ENCODE data around the gene TRAF3.

TRAF3 gene

DNA sequence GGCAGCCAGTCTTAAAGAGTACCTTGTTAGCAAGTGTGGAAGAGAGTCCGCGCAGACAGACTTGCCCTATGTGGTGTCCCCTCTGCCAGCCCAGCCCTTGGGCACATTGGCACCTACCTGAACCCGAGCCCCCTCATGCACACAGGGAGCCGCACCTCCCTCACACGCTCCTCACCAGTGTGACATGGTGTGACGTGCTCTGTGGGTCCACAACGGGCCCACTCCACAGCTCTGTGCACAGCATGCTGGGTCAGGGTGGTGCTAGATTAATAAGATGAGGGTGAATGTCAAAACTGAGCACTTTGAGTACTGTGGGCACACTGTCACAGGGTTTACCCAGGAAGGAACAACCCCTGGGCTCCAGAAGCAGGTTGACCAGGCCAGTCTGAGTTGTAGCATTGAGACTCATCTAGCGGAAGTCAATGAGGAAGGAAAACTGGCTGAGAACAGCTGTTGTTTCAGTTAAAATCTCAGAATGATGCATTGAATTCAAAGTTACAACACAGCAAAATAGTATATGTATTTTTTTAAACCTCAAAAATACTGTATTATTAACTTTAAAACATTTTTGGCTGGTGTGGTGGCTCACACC is 91.8 kb downstream of the TRAF3 start:
- TF ChIP-seq, protein P1, sequence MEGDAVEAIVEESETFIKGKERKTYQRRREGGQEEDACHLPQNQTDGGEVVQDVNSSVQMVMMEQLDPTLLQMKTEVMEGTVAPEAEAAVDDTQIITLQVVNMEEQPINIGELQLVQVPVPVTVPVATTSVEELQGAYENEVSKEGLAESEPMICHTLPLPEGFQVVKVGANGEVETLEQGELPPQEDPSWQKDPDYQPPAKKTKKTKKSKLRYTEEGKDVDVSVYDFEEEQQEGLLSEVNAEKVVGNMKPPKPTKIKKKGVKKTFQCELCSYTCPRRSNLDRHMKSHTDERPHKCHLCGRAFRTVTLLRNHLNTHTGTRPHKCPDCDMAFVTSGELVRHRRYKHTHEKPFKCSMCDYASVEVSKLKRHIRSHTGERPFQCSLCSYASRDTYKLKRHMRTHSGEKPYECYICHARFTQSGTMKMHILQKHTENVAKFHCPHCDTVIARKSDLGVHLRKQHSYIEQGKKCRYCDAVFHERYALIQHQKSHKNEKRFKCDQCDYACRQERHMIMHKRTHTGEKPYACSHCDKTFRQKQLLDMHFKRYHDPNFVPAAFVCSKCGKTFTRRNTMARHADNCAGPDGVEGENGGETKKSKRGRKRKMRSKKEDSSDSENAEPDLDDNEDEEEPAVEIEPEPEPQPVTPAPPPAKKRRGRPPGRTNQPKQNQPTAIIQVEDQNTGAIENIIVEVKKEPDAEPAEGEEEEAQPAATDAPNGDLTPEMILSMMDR (IDR thresholded peaks at IDR 0.05; ENCODE audit: control insufficient read depth, insufficient read depth, low read depth, low read length, missing control alignments), result no peak
- no peak for DNase-seq (ENCODE audit: low read depth)

DNA sequence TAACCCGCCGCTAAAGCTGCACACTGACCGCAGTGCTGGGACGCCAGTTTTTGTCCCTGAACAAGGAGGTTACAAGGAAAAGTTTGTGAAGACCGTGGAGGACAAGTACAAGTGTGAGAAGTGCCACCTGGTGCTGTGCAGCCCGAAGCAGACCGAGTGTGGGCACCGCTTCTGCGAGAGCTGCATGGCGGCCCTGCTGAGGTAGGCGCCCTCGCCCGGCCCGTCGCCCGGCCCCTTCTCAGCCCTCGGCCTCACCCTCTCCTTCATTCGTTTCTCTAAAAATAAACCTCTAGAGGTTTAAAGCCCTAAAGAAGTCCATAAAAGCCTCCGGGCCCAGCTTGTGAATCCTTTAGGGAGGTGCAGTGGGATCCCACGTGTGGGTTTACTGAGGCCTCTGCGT is 93.0 kb downstream of the TRAF3 start:
- TF ChIP-seq, protein P1 (IDR thresholded peaks at IDR 0.05; ENCODE audit: control insufficient read depth, insufficient read depth, low read depth, low read length, missing control alignments), result no peak
- no peak overlapping the region for H3K4me3 ChIP-seq (ENCODE audit: control insufficient read depth, low read depth, low read length)
- no peak for DNase-seq (ENCODE audit: low read depth)

More for the DNA sequence above, 91.8 kb downstream of the TRAF3 start:
- no peak overlapping the region for H3K4me3 ChIP-seq (ENCODE audit: control insufficient read depth, low read depth, low read length)

DNA sequence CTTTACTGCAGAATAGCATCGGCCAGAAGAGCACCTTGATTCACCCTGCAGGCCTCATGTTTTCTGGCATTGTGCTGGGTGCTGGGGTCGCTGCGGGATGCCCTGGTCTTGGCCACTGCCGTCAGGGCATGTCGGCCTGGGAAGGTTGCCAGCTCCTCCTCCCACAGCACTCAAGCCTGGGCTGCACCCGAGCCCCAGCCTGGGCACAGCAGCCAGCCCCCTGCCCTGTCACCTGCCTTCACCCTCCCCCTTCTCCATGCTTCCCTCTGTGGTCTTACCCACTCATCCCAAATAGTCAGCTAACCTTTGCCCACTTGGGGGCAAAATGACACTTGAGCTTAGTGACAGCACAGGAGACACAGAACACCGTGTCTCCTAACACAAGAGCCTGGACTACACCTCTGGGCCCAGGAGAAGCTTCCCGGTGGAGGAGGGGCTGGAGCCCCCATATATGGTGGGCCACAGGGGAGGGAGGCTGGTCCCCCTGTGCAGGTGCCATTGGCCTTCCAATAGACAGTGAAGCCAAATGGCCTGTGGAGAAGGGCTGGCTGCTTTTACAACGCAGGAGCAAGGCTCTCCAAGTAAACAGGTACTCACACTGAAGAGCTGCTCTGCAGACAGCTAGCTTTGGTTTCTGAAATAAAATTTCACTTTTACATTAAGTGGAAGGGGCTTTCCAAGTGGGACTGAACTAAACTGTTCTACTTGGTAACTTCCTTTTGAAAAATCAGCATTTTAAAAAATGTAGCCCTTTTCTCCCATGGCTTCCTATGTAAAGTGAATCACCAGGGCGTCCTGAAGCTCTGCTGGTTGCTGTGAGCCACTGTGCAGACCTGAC is 94.0 kb downstream of the TRAF3 start:
- TF ChIP-seq, protein P1 (IDR thresholded peaks at IDR 0.05; ENCODE audit: control insufficient read depth, insufficient read depth, low read depth, low read length, missing control alignments), result no peak
- no peak overlapping the region for H3K4me3 ChIP-seq (ENCODE audit: control insufficient read depth, low read depth, low read length)
- DNase-seq (ENCODE audit: low read depth), result no peak

DNA sequence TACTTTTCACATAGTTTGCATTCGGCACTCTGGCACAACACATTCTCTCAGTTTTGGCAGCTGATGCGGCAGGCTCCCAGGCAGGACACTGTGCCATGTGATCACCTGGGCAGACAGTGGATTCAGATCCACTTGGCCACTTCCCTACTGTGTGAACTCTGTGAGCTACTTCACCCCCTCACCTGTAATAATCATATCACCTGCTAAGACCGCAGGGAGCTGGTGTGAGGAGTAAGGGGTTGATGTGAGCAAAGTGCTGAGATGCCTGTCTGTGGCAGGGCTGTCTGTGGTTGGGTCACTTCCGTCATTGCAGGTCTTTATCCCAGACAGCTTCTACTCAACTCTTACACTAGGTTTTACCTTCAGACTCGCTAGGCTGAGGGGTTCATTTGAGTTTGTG is 94.8 kb downstream of the TRAF3 start:
- no peak for DNase-seq (ENCODE audit: low read depth)
- no peak overlapping the region for H3K4me3 ChIP-seq (ENCODE audit: control insufficient read depth, low read depth, low read length)
- TF ChIP-seq, protein P1 (IDR thresholded peaks at IDR 0.05; ENCODE audit: control insufficient read depth, insufficient read depth, low read depth, low read length, missing control alignments), result no peak

DNA sequence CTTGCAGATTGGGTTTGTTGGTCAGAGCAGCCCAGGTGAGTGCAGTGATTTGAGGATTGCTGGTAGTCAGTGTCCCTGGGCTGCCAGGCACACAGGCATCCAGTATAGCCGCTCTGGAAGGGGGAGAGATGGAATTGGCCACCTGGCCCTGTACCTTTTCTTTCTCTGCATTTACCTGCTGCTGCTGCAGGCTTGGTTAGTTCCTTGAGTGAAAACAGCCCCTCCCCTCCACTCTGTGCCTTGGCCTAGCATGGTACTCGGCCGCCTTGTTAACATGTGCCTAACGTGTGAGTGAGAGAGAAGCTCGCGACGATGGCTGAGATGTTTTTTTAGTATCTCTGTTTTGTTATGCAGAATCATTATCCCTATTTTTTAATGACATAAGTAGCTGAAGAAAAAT is 95.9 kb downstream of the TRAF3 start:
- DNase-seq (ENCODE audit: low read depth), result no peak
- TF ChIP-seq, protein P1 (IDR thresholded peaks at IDR 0.05; ENCODE audit: control insufficient read depth, insufficient read depth, low read depth, low read length, missing control alignments), result no peak
- H3K4me3 ChIP-seq (ENCODE audit: control insufficient read depth, low read depth, low read length), result no peak overlapping the region

DNA sequence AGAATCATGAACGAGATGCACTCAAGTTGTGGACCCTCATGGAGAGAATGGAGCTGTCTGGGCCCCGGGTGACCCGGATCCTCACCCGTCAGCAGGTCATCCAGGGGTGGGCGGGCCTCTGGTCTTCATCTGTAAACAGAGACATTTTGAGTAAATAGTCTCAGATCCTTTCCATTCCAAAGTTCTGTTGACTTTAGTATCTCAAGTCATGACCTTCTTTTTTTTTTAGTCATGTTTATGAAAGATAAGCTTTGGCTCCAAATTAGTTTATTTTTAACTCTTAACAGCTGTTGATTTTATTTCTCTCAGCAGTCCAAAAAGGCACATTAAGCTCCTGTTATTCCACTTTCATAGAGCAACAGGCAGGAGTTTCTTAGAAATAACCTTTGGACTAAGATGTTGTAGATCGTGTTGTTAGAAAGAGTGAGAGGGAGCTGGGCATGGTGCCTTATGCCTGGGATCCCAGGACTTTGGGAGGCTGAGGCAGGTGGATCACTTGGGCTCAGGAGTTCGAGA is 96.4 kb downstream of the TRAF3 start:
- DNase-seq (ENCODE audit: low read depth), result no peak
- TF ChIP-seq, protein P1 (IDR thresholded peaks at IDR 0.05; ENCODE audit: control insufficient read depth, insufficient read depth, low read depth, low read length, missing control alignments), result no peak
- no peak overlapping the region for H3K4me3 ChIP-seq (ENCODE audit: control insufficient read depth, low read depth, low read length)

Data from AG09309 (cell line).